Transverse colon (tissue), 4 donors: Measurements from ENCODE around the gene NLRC3. TPM values are rescaled to one million over a fixed set of nuclear protein-coding genes. Genes with fewer than 3 reads are reported as not detected.

ENCODE experiments used
- DNase-seq: peaks from one replicate; pipeline ENCODE4 v3.0.0-alpha.2; 2019
- H3K27ac ChIP-seq, 4 donors: fragments of 200-600 bp; sonication (generic); 2 replicates each; pipeline ENCODE4 v1.5.1; 2016 to 2018; ENCODE audit warnings: inconsistent platforms in 4 of 4
- H3K27me3 ChIP-seq: fragments of 200-600 bp; sonication (generic); 2 replicates; pipeline ENCODE4 v1.5.1; 2017; ENCODE audit warnings: inconsistent platforms
- H3K36me3 ChIP-seq, 4 donors: fragments of 200-600 bp; sonication (generic); 2 replicates each; pipeline ENCODE4 v1.5.1; 2017 to 2019; ENCODE audit warnings: inconsistent platforms in 4 of 4
- H3K4me1 ChIP-seq, 4 donors: fragments of 200-600 bp; sonication (generic); 2 replicates each; pipeline ENCODE4 v1.5.1; 2017 to 2020; ENCODE audit warnings: inconsistent platforms in 4 of 4
- H3K4me3 ChIP-seq, 4 donors: fragments of 200-600 bp; sonication (generic); 1 replicate in 1 of 4; 2 replicates in 3 of 4; pipeline versions ENCODE4 v1.5.1 to v1.6.1; 2017 to 2019; ENCODE audit warnings: inconsistent platforms in 4 of 4
- H3K9me3 ChIP-seq, 2 donors: fragments of 200-600 bp; sonication (generic); 2 replicates each; pipeline ENCODE4 v1.5.1; 2017 to 2019; ENCODE audit warnings: inconsistent platforms in 2 of 2
- CTCF ChIP-seq, 5 experiments: fragments of 200-600 bp in 3 of 5; fragments of 450-650 bp in 2 of 5; sonication (generic) in 3 of 5; IDR thresholded peaks; 1 replicate in 2 of 5; 2 replicates in 3 of 5; pipeline ENCODE4 v1.5.1; 2016 to 2017; ENCODE audit warnings: antibody characterized with exemption in 5 of 5, inconsistent platforms in 3 of 5, mild to moderate bottlenecking in 2 of 5, moderate library complexity in 1 of 5
- EP300 ChIP-seq: sonication (generic); formaldehyde crosslinking; IDR thresholded peaks from one replicate; pipeline ENCODE4 v1.6.1; 2017; ENCODE audit warnings: antibody characterized with exemption, low read depth
- POLR2AphosphoS5 ChIP-seq, 3 donors: sonication (generic); formaldehyde crosslinking; IDR thresholded peaks; one replicate each; pipeline ENCODE4 v1.6.1; 2016; ENCODE audit warnings: antibody characterized with exemption in 3 of 3
- WGBS, 2 donors: methylation state at CpG; one replicate each; pipeline ENCODE4 v1.1.5; 2018; ENCODE audit warnings: low coverage in 1 of 2; 5-methylcytosine and 5-hydroxymethylcytosine counted together
- in situ Hi-C, 4 donors: fragments of 200-750 bp; cut with MboI; loops; one replicate each; pipeline versions ENCODE4 v1.15.0 to v1.15.1; 2017; ENCODE audit warnings: low sequenced_read_pairs in 3 of 4, low pct_ligation_motif_present in 1 of 4, low pct_unique_long_range_greater_than_20kb in 1 of 4
- intact Hi-C: fragments of 100-400 bp; cut with DNase I; formaldehyde crosslinking; loops from one replicate; pipeline ENCODE4 v1.15.1; 2023; ENCODE audit warnings: low total_unique reads
- total RNA-seq, 4 donors: library from RNA; depleted of rRNA; stranded (reverse); fragments of >200 nt; gene quantifications; one replicate each; pipeline ENCODE4 v1.1.0, GENCODE V29; 2016

NLRC3 gene
- total RNA-seq, 4 donors from 2014 or later, result 2.3 to 12.3 (median 5.1) TPM

GRCh38 chr16:3490911-3491629 is 86.1 kb downstream of the NLRC3 start:
- WGBS, 2 donors, result 14 to 46% methylated on average over 1 to 17 of the region's 17 CpGs
- in situ Hi-C loops (no loop called here), intact Hi-C loops (no loop called here)
- no peaks in the 10 kb centered on the region for H3K4me1 ChIP-seq
- no peaks in the 10 kb centered on the region for H3K9me3 ChIP-seq
- H3K27ac ChIP-seq, result no peak overlapping the region
- no peak for DNase-seq
- peaks cover 0 to 2% (median under 1%) of the 10 kb centered on the region in 4 donors for H3K36me3 ChIP-seq
- H3K4me3 ChIP-seq, result no peak overlapping the region
- TF ChIP-seq EP300 (no peak), POLR2AphosphoS5 (IDR thresholded peaks at IDR 0.05) (no peak), CTCF (IDR thresholded peaks at IDR 0.05) (no peak)
- H3K27me3 ChIP-seq, result no peaks in the 10 kb centered on the region

Other genes with a start within 250 kb of the NLRC3 start
- gene OR2C1, start 221.5 kb downstream of the NLRC3 start, total RNA-seq, result not detected
- 10 to 100 TPM in 3 of 4 donors, under 1 TPM in 1; 1.00 to 12.7 (median 11.6) TPM for gene ZSCAN32, start 176.4 kb downstream of the NLRC3 start, total RNA-seq
- 10 to 100 TPM in 2 of 4 donors, 1 to 10 TPM in 2; 7.9 to 14.8 (median 11.4) TPM for gene ZNF174, start 176.2 kb downstream of the NLRC3 start, total RNA-seq
- 1 to 10 TPM in 2 of 4 donors, under 1 TPM in 2; 0.37 to 2.4 (median 0.91) TPM for gene ZNF597, start 133.9 kb downstream of the NLRC3 start, total RNA-seq
- gene NAA60, start 133.7 kb downstream of the NLRC3 start, total RNA-seq, result 100 to 1,000 TPM in 1 of 4 donors, 10 to 100 TPM in 3; 57.3 to 247 (median 72.9) TPM
- gene C16orf90, start 81.9 kb downstream of the NLRC3 start, total RNA-seq, result not detected
- gene CLUAP1, start 76.4 kb downstream of the NLRC3 start, total RNA-seq, result 10 to 100 TPM in 1 of 4 donors, 1 to 10 TPM in 3; 3.4 to 84.0 (median 8.4) TPM
- 10 to 100 TPM in 1 of 4 donors, 1 to 10 TPM in 3; 3.0 to 11.5 (median 4.9) TPM for gene SLX4, start 34.2 kb upstream of the NLRC3 start, total RNA-seq
- gene DNASE1, start 77.3 kb upstream of the NLRC3 start, total RNA-seq, result 100 to 1,000 TPM in 1 of 4 donors, 10 to 100 TPM in 3; 27.3 to 139 (median 36.5) TPM
- 100 to 1,000 TPM in 1 of 4 donors, 10 to 100 TPM in 3; 31.8 to 231 (median 57.1) TPM for gene TRAP1, start 140.1 kb upstream of the NLRC3 start, total RNA-seq